Measurements from ENCODE around the gene PGAM1.

GRCh38 chr10:97393034-97393573 lies 32.9 kb upstream of the PGAM1 start:
- TF ChIP-seq CTCF (IDR thresholded peaks at IDR 0.05; ENCODE audit: insufficient read depth, low read depth, low read length) (no peak), EZH2 (IDR thresholded peaks at IDR 0.05; ENCODE audit: insufficient read depth, low read length) (no peak)
